Parathyroid adenoma (tissue), 2 donors: Measurements from ENCODE around the gene SETD1B.

ENCODE experiments used
- H2AFZ ChIP-seq: fragments of 300-600 bp; sonication (generic); one replicate; pipeline ENCODE4 v1.7.0; 2017; ENCODE audit warnings: antibody characterized with exemption, mild to moderate bottlenecking
- H3K27ac ChIP-seq: fragments of 300-600 bp; sonication (generic); one replicate; pipeline ENCODE4 v1.7.0; 2017
- H3K27me3 ChIP-seq: fragments of 300-600 bp; sonication (generic); one replicate; pipeline ENCODE4 v1.7.0; 2017; ENCODE audit warnings: low read length; ENCODE audit not compliant: control insufficient read depth, insufficient read depth
- H3K36me3 ChIP-seq: fragments of 300-600 bp; sonication (generic); one replicate; pipeline ENCODE4 v1.7.0; 2017; ENCODE audit warnings: low read length; ENCODE audit not compliant: control insufficient read depth, insufficient read depth
- H3K4me1 ChIP-seq: fragments of 300-600 bp; sonication (generic); one replicate; pipeline ENCODE4 v1.7.0; 2017; ENCODE audit warnings: control low read depth
- H3K4me2 ChIP-seq: fragments of 300-600 bp; sonication (generic); one replicate; pipeline ENCODE4 v1.7.0; 2017; ENCODE audit warnings: low read length
- H3K4me3 ChIP-seq: fragments of 300-600 bp; sonication (generic); one replicate; pipeline ENCODE4 v1.7.0; 2017; ENCODE audit warnings: low read depth, low read length
- H3K79me2 ChIP-seq: fragments of 300-600 bp; sonication (generic); one replicate; pipeline ENCODE4 v1.7.0; 2017; ENCODE audit warnings: control low read depth
- H3K9ac ChIP-seq: fragments of 300-600 bp; sonication (generic); one replicate; pipeline ENCODE4 v1.7.0; 2017; ENCODE audit warnings: mild to moderate bottlenecking
- H3K9me3 ChIP-seq: fragments of 300-600 bp; sonication (generic); one replicate; pipeline ENCODE4 v1.7.0; 2017; ENCODE audit warnings: low read length; ENCODE audit not compliant: control insufficient read depth
- TF ChIP-seq, protein P1 (sequence below): fragments of 300-600 bp; sonication (generic); IDR thresholded peaks from one replicate; pipeline ENCODE4 v1.7.0; 2017; ENCODE audit warnings: antibody characterized with exemption, mild to moderate bottlenecking
- donor health status: primary hyperparathyroidism.

Gene SETD1B

DNA sequence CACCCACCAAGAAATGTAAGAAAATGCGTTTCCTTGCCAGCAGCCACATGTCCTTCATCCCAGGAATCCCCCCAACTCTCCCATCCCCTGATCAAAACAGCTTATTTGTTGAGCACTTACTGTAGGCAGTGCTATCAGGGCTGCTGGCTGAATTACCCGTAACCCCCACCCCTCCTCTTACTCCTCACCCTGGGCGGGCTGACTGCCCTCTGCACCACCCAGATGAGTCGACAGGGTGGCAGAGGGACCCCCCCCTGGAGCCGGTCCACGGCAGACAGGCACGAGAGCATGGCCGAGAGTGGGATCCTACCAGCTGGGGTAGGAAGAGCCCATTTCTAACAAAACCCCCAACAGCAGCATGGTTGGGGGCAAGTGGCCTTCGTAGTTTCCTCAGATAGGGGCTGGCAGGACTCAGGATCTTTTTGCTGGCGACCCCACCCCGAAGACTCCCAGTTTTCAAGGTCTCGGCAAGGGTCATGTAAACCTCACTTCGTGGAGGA is 9.2 kb upstream of the SETD1B start:
- Histone ChIP-seq H3K27ac (peak overlapping the region; percentile 100), H3K9me3 (no peaks in the 10 kb centered on the region), H3K4me3 (peak overlapping the region; percentile 66), H3K4me1 (peaks cover 53% of the 10 kb centered on the region), H2AFZ (peak overlapping the region; percentile 45), H3K4me2 (peak overlapping the region; percentile 87), H3K79me2 (peaks cover 16% of the 10 kb centered on the region), H3K27me3 (no peaks in the 10 kb centered on the region), H3K9ac (no peak overlapping the region), H3K36me3 (no peaks in the 10 kb centered on the region)
- TF ChIP-seq, protein P1, sequence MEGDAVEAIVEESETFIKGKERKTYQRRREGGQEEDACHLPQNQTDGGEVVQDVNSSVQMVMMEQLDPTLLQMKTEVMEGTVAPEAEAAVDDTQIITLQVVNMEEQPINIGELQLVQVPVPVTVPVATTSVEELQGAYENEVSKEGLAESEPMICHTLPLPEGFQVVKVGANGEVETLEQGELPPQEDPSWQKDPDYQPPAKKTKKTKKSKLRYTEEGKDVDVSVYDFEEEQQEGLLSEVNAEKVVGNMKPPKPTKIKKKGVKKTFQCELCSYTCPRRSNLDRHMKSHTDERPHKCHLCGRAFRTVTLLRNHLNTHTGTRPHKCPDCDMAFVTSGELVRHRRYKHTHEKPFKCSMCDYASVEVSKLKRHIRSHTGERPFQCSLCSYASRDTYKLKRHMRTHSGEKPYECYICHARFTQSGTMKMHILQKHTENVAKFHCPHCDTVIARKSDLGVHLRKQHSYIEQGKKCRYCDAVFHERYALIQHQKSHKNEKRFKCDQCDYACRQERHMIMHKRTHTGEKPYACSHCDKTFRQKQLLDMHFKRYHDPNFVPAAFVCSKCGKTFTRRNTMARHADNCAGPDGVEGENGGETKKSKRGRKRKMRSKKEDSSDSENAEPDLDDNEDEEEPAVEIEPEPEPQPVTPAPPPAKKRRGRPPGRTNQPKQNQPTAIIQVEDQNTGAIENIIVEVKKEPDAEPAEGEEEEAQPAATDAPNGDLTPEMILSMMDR = no peak

DNA sequence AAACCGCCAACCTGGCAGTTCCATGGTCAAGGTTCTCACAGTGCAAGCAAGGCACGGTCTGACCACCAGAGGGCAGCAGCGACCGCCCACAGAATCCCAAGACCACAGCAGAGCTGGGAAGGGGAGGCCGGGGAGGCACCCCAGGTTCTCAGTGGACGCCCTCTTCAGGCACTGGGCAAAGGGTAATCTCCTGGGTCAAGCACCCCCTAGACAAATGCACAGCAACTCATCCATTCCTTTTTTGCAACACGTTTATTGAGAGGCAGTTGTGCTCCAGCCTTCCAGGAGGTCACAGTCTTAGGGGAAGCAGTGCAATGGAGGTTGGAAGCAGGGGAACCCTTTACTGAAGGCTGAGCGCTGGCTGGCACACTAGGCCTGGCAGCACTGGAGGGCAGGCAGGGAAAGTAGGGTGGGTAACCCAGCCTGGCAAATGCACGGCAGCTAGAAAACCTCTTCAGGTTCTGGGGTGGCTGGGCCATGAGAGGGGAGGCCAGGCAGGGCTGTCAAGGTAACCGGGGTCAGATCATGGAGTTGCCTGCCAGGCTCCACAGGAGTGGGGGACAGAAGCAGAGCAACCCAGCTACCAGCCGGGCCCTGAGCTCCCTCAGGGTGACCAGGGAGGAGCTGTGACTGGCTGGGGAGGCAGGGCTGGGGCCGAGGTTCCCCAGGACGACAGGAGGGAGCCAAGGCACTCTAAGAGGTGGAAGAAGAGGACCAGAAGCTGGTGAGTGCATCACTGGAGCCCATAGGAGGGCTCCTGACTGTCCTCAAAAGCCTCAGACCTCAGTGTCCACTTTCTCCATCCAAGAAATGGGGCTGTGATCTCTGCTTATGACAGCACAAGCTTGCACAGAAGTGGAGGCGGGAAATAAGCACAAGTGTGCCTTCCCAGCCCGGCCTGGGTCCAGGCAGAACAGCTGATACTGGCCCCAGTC is 8.5 kb upstream of the SETD1B start:
- Histone ChIP-seq H3K4me1 (peaks cover 53% of the 10 kb centered on the region), H2AFZ (peak overlapping the region; percentile 45), H3K27me3 (no peaks in the 10 kb centered on the region), H3K27ac (peak overlapping the region; percentile 100), H3K9ac (no peak overlapping the region), H3K4me3 (peak overlapping the region; percentile 66), H3K36me3 (no peaks in the 10 kb centered on the region), H3K4me2 (peak overlapping the region; percentile 87), H3K79me2 (peaks cover 16% of the 10 kb centered on the region), H3K9me3 (no peaks in the 10 kb centered on the region)
- TF ChIP-seq, protein P1 = peak; percentile 98

DNA sequence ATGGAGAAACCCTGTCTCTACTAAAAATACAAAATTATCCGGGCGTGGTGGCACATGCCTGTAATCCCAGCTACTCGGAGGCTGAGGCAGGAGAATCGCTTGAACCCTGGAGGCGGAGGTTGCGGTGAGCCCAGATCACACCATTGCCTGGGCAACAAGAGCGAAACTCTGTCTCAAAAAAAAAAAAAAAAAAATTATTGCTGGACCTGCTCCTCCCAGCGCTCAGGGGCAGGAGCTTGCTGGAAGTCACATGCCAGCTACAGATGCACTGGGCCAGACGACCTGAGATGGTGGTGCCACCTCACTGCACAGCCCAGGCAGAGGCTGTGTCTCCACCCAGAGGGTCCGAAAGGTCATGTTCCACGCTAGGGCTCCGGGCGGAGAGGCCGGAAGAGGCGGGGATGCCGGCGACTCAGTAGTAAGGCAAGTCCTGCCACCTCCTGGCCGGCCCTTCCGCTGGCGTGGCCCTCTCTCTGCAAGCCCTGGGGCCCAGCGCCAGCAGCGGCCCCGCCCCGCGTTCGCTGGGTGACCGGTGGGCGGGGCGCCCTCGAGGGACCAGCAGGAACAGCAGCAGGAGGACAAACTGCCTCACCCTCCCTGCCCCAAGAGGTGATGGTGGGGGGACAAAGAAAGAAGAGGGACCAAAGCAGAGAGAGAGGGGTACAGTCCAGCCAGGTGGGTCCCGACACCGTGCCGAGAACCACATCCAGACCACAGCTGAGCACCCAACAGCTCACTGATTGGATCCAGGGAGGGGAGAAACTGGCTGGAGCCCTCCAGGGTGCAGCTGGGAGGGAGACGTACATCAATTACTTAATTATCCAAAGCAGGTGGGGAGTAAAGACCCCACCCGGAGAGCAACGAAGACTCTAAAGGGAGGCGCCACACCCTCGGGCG is 6.7 kb upstream of the SETD1B start:
- Histone ChIP-seq H3K27me3 (no peaks in the 10 kb centered on the region), H3K4me3 (peak overlapping the region; percentile 54), H3K36me3 (no peaks in the 10 kb centered on the region), H2AFZ (no peak overlapping the region), H3K9ac (no peak overlapping the region), H3K4me1 (peaks cover 53% of the 10 kb centered on the region), H3K27ac (peak overlapping the region; percentile 100), H3K79me2 (peaks cover 16% of the 10 kb centered on the region), H3K4me2 (peak overlapping the region; percentile 89), H3K9me3 (no peaks in the 10 kb centered on the region)
- TF ChIP-seq, protein P1 = peak; percentile 53

DNA sequence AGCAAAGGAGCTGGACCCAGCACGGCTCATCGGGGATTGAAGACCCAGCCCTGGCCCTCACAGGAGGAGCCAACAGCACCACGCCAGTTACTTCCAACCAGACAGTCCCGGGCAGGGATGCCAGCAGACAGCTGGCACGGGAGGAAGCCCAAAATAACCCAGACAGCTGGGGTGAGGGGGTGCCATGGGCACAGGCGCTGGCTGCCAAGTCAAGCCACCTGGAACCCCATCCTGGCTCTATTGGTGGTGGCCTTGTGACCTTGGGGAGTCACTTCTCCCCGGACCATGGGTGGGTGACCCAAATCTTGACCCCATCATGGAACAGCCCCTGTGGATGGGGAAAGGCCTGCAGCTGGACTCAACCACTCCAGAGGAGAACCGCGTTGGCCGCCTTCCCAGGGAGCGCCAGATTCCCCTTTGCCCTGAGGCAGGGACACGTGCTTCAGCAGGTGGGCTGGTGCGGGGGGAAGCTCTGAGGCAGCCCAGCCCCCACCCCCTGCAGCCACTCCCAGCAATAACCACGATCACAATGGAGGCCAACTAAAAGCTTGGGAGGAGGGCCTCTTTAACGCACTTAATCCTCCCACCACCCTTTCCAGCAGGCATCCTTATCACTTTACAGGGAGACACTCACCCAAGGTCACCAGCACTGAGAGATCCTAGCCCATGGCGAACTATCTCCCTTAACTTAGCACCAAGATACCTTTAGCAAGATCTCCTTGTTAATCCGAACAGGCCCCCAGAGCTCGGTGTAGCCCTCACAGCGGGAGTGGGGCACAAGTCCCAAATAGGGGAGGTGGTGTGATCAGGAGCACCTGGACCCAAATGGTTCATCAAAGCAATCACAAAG is 5.6 kb upstream of the SETD1B start:
- Histone ChIP-seq H3K4me1 (peaks cover 46% of the 10 kb centered on the region), H3K27ac (peak overlapping the region; percentile 100), H2AFZ (no peak overlapping the region), H3K27me3 (no peaks in the 10 kb centered on the region), H3K79me2 (peaks cover 16% of the 10 kb centered on the region), H3K9me3 (no peaks in the 10 kb centered on the region), H3K9ac (no peak overlapping the region), H3K36me3 (no peaks in the 10 kb centered on the region), H3K4me2 (peak overlapping the region; percentile 89), H3K4me3 (peak overlapping the region; percentile 54)
- TF ChIP-seq, protein P1 = no peak
